CD1c-positive myeloid dendritic cell (primary cell): ENCODE results near the gene ZNF679.
"Not testable (repeated sequence)": the region's sequence is repeated elsewhere in the genome, so short reads cannot be mapped to it uniquely, and the experiment has no call there.

Experiments used
- DNase-seq: peaks from one replicate; pipeline ENCODE4 v3.0.0-alpha.2; 2016; ENCODE audit errors: extremely low spot score

Gene ZNF679

DNA sequence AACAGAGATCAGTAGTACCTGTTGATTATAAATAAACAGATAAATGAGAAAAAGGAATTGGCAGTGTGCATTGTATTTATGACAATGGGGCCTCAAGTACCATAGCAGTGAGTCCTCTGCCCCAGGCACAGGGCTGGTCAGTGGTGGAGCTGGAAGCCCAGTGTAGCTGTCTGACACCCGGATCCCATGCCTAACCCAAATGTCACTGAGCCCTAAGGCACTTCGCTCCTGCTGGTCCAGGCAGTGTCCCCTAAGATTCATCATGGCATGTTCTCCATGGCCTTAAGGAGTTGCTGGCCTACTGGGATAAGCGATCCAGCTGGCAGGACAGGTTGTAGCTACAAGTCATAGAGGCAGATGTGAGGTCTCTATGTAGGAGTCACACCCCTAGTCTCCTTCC is 82.2 kb downstream of the ZNF679 start:
- no peak for DNase-seq

DNA sequence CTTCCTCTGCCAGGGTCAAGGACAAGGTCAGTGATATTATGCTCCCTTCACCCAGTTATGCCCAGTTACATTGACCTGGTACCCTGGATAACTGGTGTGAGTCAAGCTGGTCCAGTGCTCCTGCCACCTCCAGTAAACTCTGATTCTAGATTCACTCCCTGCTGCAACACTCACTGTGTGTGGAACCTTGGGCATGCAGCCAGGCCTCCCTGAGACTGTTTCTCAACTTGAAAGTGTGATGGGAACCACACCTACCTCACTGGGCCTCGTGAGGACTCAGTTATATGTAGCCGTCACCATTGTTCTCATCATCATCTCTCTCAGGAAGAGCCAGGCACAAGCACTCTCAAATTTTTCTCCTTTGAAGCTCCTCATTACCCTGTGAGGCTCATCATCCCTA is 84.6 kb downstream of the ZNF679 start:
- no peak for DNase-seq

DNA sequence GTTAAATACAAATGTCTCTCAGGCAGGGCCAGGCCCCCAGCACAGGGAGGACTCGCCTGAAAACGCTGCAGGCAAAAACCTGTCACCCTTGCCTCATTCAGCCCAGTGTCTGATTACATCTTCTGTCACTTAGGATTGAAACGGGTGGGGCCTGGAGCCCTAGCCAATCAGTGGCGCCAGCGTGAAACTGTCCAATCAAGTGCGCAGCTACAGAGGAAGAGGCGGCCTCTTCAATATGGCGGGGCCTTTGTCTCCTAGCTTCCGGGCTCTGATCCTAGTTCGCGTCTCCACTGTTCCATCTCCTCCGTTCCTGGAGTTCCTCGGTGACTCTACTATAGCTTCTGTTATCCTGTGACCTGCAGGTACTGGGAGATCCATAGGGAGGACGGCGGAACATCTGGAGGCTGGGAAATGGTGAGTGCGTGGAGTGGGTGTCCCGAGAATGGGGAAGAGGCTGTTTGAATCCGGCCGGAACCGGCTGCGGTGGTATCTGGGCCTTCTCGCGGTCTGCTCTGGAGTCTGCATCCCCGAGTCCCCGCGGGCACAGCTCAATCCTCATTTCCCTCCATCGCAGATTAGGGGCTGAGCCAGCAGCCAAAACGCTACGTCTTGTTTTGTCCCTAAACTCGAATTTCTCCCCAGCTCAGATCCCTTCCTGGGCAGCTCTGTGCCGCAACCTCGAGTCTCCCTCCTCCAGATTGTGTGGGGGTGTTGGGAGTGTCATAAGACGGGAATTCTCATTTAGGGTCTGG is 85.6 kb downstream of the ZNF679 start, which contains the start of gene ZNF736:
TSS of gene ZNF736 (plus strand) at position 222 of the 752 bp plus-strand sequence. CDS start at position 412, 190 bp downstream.
- DNase-seq: peak; percentile 96

DNA sequence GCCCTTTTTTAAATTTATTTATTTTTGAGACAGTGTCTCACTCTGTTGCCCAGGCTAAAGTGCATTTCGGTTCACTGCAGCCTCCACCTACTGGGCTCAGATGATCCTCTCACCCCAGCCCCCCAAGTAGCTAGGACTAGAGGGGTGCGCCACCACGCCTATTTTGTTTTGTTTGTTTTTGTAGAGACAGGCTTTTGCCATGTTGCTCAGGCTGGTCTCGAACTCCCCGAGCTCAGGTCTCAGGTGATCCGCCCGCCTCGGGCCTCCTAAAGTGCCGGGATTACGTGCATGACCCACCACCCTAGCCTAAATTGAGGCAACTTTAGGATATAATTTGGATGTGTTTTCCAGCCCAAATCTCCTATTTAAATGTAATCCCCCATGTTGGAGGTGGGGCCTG is 86.3 kb downstream of the ZNF679 start:
- no peak for DNase-seq

- DNase-seq: not testable (repeated sequence)
Measured at GRCh38 chr7:64316031-64316742, 87.9 kb downstream of the ZNF679 start.
